Fibroblast of gingiva (primary cell): ENCODE measurements around the gene DPAGT1.

Source experiments
- DNase-seq: peaks from one replicate; pipeline ENCODE4 v3.0.0-alpha.2; 2011; ENCODE audit warnings: low read depth

DPAGT1 gene

DNA sequence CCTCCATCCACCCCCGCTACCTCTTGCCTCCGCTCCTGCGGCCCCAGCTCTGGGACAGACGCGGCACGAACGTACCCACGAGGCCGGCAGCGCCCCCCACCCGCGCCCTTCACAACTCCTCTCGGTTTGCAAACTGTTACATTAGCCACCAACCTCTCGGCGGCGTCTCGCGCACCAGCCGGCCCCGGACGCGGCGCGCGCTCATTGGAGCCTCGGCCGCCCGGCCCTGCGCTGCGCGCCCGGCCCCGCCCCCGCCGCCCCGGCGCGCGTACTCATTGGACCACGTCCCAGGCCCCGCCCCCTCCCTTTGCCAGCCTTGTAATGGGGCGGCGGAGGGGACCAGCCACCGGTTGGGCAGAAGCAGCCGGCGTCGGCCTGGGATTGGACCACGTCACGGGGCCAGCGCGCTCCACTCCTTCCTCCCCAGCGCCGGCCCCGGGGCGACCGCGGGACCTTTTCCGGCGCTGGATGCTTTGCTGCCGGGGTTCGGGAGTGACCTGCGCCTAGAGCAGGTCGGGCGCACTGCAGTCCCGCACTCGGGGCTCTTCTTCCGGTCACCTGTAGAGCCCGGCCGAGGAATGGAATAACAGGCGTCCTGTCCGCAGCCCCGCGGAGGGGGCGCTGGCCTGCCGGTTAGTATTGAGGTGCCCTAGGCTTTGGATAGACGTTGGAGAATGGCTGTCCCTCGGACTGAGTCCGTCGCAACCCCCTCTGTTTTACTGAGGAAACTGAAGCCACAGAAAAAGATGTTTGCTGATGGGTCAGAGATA is 44.5 kb downstream of the DPAGT1 start, which contains the start of gene HYOU1:
TSS of gene HYOU1 (minus strand) at position 206 of the 770 bp plus-strand sequence. CDS start 1,045 bp downstream, outside the sequence.
- DNase-seq: peak; percentile 95

DNA sequence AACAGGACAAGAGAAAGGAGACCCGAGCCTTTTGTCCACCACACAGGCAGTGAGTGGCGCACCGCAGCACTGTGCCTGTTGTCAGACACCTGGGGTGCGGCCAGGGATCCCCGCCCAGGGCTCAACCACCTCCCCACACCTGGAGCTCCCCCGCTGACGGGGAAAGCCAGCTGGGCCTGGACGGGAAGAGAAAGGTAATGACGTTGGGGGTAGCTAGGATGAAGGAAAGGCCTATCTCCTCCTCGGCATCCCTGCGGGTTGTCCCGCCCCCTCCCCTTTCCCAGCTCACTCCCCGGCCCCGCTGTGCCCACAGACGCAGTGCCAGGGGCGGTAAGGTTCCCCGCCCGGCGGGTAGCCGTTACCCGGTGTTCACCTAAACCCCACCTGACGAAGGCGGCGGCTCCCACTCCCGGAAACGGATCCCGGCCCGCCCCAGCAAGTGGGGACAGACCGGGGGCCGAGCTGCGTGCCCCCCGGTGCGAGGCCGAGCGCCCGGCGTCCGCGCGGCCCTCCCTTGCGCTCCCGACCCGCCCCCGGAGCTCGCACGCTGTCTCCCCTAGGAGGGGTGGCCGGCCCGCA is 45.1 kb downstream of the DPAGT1 start:
- DNase-seq: no peak

DNA sequence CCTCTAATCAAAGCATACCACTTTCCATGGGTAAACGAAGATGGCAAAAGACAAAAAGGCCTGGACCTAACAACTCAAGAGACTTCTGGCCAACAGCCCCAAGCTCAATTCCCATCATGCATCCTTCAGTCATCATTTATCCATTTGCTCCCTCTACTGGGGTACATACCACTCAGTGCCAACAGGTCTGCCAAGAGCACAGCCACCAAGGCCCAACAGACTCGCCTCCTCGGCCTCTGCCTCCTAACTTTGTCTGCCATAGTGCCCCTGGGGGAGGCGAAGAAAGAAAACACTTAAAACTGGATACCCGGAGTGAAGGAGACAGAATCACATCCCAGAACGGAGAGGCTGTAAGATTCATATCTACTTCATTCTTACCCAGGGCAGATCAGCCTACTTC is 45.8 kb downstream of the DPAGT1 start:
- DNase-seq: peak; percentile 32

DNA sequence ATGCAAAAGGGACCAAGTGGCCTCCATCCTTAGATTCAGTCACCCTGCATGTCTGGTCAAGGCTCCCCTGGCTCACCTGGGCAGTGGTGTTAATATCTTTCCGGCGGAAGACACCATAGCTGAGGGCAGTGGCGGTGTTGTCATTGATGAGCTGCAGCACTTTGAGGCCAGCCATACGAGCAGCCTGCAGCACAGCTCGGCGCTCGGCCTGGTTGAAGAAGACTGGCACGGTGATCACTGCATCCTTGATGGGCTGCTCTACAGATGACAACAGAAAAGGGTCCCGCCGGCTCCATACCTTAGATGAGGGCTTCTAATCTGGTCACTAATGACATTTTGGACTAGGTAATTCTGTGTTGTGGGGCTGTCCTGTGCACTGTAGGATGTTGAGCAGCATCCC is 47.2 kb downstream of the DPAGT1 start:
- no peak for DNase-seq

DNA sequence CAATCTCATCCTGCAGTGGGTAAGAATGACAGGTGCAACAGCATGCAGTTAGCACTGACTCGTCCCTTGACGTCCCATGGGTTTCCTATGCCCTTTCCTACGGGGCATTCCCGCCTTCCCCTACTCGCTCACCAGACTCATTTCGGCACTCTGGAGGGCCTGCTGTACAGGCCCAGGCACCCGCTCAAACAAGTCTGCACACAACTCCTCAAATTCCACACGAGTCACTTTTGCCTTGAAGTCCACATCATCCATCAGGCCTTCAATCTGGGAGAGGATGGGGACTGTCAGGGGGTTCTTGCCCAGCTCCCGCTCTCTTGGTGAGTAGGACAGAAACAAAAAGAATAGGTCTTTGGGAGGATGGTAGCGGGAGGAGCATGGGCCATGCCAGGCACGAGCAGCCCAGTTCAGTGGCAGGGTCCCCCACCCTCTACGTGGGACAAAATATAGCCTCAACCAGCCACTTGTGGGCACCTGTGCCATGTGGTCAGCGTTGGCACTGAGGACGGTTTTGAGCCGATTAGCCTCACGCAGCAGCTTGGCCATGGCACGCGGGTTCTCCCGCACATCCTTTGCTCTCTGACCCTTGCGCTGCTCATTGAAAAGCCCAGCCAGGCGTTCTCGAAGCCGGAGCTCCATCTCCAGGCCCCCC is 49.4 kb downstream of the DPAGT1 start:
- no peak for DNase-seq

DNA sequence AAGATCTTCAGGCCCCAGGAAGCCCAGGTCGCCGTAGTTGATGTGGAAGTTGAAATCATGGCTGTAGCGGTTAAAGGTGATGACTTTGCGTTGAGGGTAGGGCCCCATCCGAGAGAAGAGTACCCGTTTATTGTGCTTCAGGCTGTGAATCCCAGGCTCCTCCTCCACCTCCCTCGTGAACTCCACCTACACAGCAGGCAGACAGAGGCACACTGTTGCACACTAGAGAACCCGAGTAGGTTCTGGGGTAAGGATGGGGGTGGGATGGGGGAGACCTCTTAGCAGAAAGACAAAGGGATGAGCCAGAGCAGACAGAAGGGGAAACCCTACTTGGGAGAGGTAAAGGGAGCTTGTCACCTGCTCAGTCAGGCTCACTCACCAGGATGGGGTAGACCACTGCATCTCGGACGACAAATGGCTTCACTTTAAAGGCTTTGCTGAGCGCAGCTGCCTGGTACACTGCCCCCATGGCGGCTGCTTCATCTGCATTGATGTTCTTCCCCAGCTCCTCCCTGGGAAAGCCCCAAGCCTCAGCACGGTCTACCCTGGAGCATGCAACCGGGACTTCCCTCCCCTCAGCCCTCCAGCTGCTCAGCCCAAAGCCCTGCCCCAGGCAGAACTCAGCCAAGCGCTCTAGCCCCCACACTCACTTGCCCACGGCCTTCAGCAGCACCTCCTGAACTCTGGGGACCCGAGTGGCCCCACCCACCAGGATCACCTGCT is 50.1 kb downstream of the DPAGT1 start:
- no peak for DNase-seq

DNA sequence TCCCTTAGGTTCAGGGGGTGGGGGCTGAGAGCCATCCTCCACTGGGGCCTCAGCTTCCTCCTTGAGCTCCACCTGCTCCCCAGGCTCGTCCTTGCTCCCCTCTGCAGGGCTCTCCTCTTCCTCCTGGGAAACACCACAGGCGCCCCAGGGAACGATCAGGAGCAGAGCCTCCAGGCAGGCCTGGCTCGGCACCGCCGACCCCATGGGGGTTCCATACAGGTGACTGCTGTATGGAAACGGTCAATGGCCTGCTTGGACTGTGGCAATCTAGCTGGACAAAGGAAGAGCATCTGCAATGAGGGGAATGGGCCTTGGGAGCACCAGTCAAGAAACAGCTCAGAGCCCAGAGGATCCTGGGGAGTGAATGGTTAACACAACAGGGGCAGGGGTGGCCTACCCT is 52.6 kb downstream of the DPAGT1 start:
- no peak for DNase-seq

DNA sequence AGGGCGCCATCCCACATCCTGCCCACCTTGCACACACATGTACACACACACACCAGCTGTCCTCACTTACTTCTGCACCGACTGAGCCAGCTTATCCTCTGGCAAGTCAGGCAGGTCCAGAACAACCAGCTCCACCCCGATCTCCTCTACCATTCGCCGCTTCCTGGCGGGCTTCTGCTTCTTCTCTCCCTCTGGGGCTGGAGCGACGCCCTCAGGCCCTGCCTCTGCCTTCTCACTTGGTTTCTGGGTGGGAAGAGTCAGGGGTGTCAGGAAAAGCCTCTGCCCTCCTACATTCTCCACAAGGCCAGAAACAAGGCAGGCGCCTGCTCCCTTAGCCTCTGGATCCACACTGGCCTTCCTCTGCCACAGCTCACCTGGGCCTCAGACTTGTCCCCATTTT is 53.0 kb downstream of the DPAGT1 start:
- no peak for DNase-seq

DNA sequence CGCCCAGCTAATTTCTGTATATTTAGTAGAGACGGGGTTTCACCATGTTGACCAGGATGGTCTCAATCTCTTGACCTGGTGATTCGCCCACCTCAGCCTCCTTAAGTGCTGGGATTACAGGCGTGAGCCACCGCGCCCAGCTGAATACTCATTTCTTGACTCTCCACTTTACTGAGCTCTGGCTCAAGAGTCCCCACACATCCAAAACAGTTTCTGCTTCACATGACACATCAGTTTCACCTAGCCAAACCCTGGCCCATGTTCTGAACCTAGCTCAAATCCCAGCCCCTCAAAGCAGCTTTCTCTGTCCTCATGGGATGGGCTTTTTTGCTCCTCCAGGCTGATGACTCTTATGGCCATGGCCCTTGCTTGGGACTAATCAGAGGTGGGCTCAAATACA is 54.4 kb downstream of the DPAGT1 start:
- DNase-seq: no peak
